K562 (cell line): ENCODE measurements around the gene LRRC74B. TPM values are rescaled to one million over a fixed set of nuclear protein-coding genes. Genes with fewer than 3 reads are reported as not detected.

Source experiments
- AFF4 ChIP-seq: sonication (generic); formaldehyde crosslinking; IDR thresholded peaks from 2 replicates; pipeline ENCODE4 v1.8.0; 2023; ENCODE audit warnings: mild to moderate bottlenecking, missing genetic modification reagents
- ASH1L ChIP-seq: fragments of 450-650 bp; IDR thresholded peaks from 2 replicates; pipeline ENCODE4 v1.6.1; 2018; ENCODE audit warnings: borderline replicate concordance, mild to moderate bottlenecking, low read depth; ENCODE audit not compliant: partially characterized antibody
- BDP1 ChIP-seq: IDR thresholded peaks from 3 replicates; pipeline ENCODE4 v1.6.1; 2011; ENCODE audit not compliant: insufficient read length, insufficient read depth
- CREB3L1 ChIP-seq: fragments of 450-650 bp; IDR thresholded peaks from 2 replicates; pipeline ENCODE4 v1.6.1; 2014; ENCODE audit warnings: low read depth, mild to moderate bottlenecking, moderate library complexity, borderline replicate concordance
- HIVEP1 ChIP-seq: fragments of 250-450 bp; sonication (Bioruptor Pico); IDR thresholded peaks from 2 replicates; pipeline ENCODE4 v1.4.0; 2020; ENCODE audit warnings: mild to moderate bottlenecking
- HLTF ChIP-seq: fragments of 450-650 bp; IDR thresholded peaks from 2 replicates; pipeline ENCODE4 v1.6.1; 2016
- HMG20B ChIP-seq: fragments of 250-450 bp; sonication (Bioruptor Pico); IDR thresholded peaks from 2 replicates; pipeline ENCODE4 v1.5.0; 2021; ENCODE audit warnings: mild to moderate bottlenecking
- IRF1 ChIP-seq: sonication (generic); formaldehyde crosslinking; IDR thresholded peaks from 2 replicates; pipeline ENCODE4 v1.8.0; 2022; ENCODE audit warnings: missing genetic modification reagents, mild to moderate bottlenecking, borderline replicate concordance
- KDM2B ChIP-seq: fragments of 250-450 bp; sonication (Bioruptor Pico); IDR thresholded peaks from 2 replicates; pipeline ENCODE4 v1.8.0; 2021; ENCODE audit warnings: mild to moderate bottlenecking, moderate library complexity
- MAFG ChIP-seq: fragments of 450-650 bp; conservative IDR thresholded peaks from 2 replicates; pipeline ENCODE4 v1.6.1; 2016; ENCODE audit warnings: missing genetic modification characterization, missing compliant biosample characterization
- NCOA2 ChIP-seq, 2 experiments: fragments of 450-650 bp; IDR thresholded peaks; 2 replicates each; pipeline ENCODE4 v1.6.1; 2018; ENCODE audit warnings: mild to moderate bottlenecking in 2 of 2, moderate library complexity in 1 of 2; ENCODE audit not compliant: partially characterized antibody in 2 of 2
- NCOA6 ChIP-seq: fragments of 450-650 bp; IDR thresholded peaks from 2 replicates; pipeline ENCODE4 v1.6.1; 2017; ENCODE audit warnings: mild to moderate bottlenecking
- NR2C2 ChIP-seq, 2 experiments: fragments of 200-800 bp in 1 of 2; sonication (Bioruptor generic) in 1 of 2; sonication (generic) in 1 of 2; formaldehyde crosslinking in 1 of 2; IDR thresholded peaks; 2 replicates each; pipeline versions ENCODE4 v1.6.1 to v1.8.0; 2016 to 2022; ENCODE audit warnings: mild to moderate bottlenecking in 1 of 2, missing compliant biosample characterization in 1 of 2, missing genetic modification characterization in 1 of 2, missing genetic modification reagents in 1 of 2
- PHF21A ChIP-seq: fragments of 450-650 bp; IDR thresholded peaks from 2 replicates; pipeline ENCODE4 v1.6.1; 2017; ENCODE audit warnings: low read depth, borderline replicate concordance
- PML ChIP-seq: IDR thresholded peaks from 2 replicates; pipeline ENCODE4 v1.6.1; 2012; ENCODE audit warnings: low read length, inconsistent platforms
- RCOR1 ChIP-seq, 2 experiments: IDR thresholded peaks; 2 replicates each; pipeline ENCODE4 v1.6.1; 2012; ENCODE audit warnings: low read depth in 2 of 2, low read length in 2 of 2, borderline replicate concordance in 1 of 2, improper control_type of control experiment in 1 of 2
- SMAD4 ChIP-seq: fragments of 250-450 bp; sonication (Bioruptor Pico); conservative IDR thresholded peaks from 2 replicates; pipeline ENCODE4 v1.8.0; 2021; ENCODE audit warnings: inconsistent platforms, mild to moderate bottlenecking, moderate library complexity
- STAT5B ChIP-seq: fragments of 250-450 bp; sonication (Bioruptor Pico); IDR thresholded peaks from 2 replicates; pipeline ENCODE4 v1.8.0; 2021; ENCODE audit warnings: mild to moderate bottlenecking, inconsistent platforms
- USF1 ChIP-seq: sonication (generic); formaldehyde crosslinking; IDR thresholded peaks from 2 replicates; pipeline ENCODE4 v1.9.0; 2022; ENCODE audit warnings: mild to moderate bottlenecking, missing genetic modification reagents
- ZBTB7A ChIP-seq: IDR thresholded peaks from 2 replicates; pipeline ENCODE4 v1.6.1; 2011; ENCODE audit warnings: low read depth, mild to moderate bottlenecking, low read length, moderate library complexity, borderline replicate concordance; ENCODE audit not compliant: control insufficient read depth
- ZKSCAN8 ChIP-seq: fragments of 200-800 bp; sonication (Bioruptor generic); IDR thresholded peaks from 2 replicates; pipeline ENCODE4 v1.6.1; 2016; ENCODE audit warnings: missing genetic modification characterization, missing compliant biosample characterization
- ZNF124 ChIP-seq: sonication (generic); formaldehyde crosslinking; IDR thresholded peaks from 2 replicates; pipeline ENCODE4 v1.8.1; 2022; ENCODE audit warnings: missing genetic modification reagents
- ZNF146 ChIP-seq: IDR thresholded peaks from one replicate; pipeline ENCODE4 v1.6.1; 2018; ENCODE audit warnings: missing compliant biosample characterization; ENCODE audit not compliant: unreplicated experiment
- polyA plus RNA-seq, 8 experiments: library from polyadenylated mRNA; depleted of rRNA in 4 of 8; stranded (reverse) in 5 of 8; unstranded in 3 of 8; fragments of >200 nt; fragmentation: Nextera tagmentation in 2 of 8; fragmentation: Illumina TruSeq in 1 of 8; extraction: Ambion mirVana in 2 of 8; extraction: Trizol in 1 of 8; gene quantifications; 2 replicates each; pipeline versions ENCODE4 v1.2.1 to v1.2.3, GENCODE V29; 2011 to 2014; ENCODE audit warnings: inconsistent platforms in 1 of 8, missing spikeins in 1 of 8
- total RNA-seq, 7 experiments: library from RNA; depleted of rRNA in 6 of 7; stranded (reverse); fragments of >200 nt in 6 of 7; fragmentation: Illumina TruSeq in 2 of 7; extraction: Trizol in 2 of 7; gene quantifications; 2 replicates each; pipeline versions ENCODE4 v1.2.1 to v1.2.3, GENCODE V29; 2011 to 2021; ENCODE audit warnings: low replicate concordance in 1 of 7

The LRRC74B gene
- total and polyA plus RNA-seq, 9 of the 15 experiments (the other 6 are each of a cell fraction or from before 2014, with no cell fraction given): not detected

GRCh38 chr22:21102659-21103267 lies 57.0 kb downstream of the LRRC74B start (continued):
- TF ChIP-seq USF1: peak; percentile 69; the same call in 1 of the 2 replicates
- TF ChIP-seq ZNF124 (CRISPR knock-in tag): no peak
- no peak for TF ChIP-seq ZKSCAN8 (CRISPR knock-in tag)
- TF ChIP-seq NCOA2 (IDR thresholded peaks at IDR 0.05; ENCODE audit: partially characterized antibody in 2 of 2): no peak
- no peak for TF ChIP-seq BDP1
- TF ChIP-seq SMAD4 (CRISPR knock-in tag): peak; percentile 73
- no peak for TF ChIP-seq PHF21A
- peak; percentile 10; the same call in 1 of the 2 replicates for TF ChIP-seq HIVEP1 (CRISPR knock-in tag)
- TF ChIP-seq NCOA6: no peak
- no peak for TF ChIP-seq CREB3L1
- TF ChIP-seq HLTF: no peak
- peak; percentile 89 to 99 for TF ChIP-seq RCOR1 (IDR thresholded peaks at IDR 0.05; ENCODE audit: borderline replicate concordance in 1 of 2, low read depth in 2 of 2, low read length in 2 of 2)
- TF ChIP-seq MAFG (tag): no peak
- peak; percentile 85 for TF ChIP-seq ZBTB7A
- peak; percentile 84 for TF ChIP-seq NR2C2 (CRISPR knock-in tag; IDR thresholded peaks at IDR 0.05)
- TF ChIP-seq NR2C2 (tag; IDR thresholded peaks at IDR 0.05): no peak
- no peak for TF ChIP-seq STAT5B (CRISPR knock-in tag)
- TF ChIP-seq ZNF146 (CRISPR knock-in tag): no peak
- TF ChIP-seq AFF4 (CRISPR knock-in tag): no peak
- TF ChIP-seq ASH1L: no peak
- TF ChIP-seq IRF1 (CRISPR knock-in tag): no peak
- TF ChIP-seq HMG20B: no peak
- TF ChIP-seq KDM2B: no peak
- TF ChIP-seq PML: peak; percentile 19
